ENCODE data around the gene XXYLT1. TPM values are rescaled to one million over a fixed set of nuclear protein-coding genes. Genes with fewer than 3 reads are reported as not detected.

The XXYLT1 gene
- total RNA-seq, 1 donor from 2014 or later, result 9.8 TPM

DNA sequence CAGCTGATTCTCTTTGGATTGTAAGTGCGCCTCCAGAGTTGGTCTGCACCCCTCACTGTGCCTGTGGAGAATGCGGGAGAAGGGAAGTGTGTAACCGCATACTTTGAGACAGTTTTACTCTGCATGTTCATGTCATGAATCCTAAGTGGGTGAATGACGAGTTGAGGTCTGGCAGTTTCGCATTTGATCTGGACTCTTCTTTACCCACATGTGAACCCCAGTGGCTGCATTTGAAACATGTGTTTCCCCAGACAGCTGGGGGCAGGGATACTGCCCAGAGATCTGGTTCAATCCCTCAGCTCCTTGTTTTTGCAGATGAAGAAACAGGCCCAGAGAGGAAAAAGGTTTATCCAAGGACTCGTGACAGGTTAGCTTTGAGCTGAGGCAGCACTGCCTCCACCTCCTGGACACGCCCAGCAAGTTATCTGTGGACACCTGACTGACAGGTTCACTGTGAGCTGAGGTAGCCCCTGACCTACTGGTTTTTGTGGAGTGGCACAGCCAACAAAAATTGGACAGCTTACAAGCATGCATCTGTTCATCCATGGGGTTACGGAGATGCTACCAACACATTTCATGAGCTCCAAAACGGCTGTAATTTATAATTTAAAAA is 207.3 kb downstream of the XXYLT1 start:
- no peak for ATAC-seq
- Histone ChIP-seq H3K27me3 (no peaks in the 10 kb centered on the region), H3K36me3 (no peaks in the 10 kb centered on the region), H3K4me1 (no peaks in the 10 kb centered on the region), H3K9me3 (no peaks in the 10 kb centered on the region), H3K27ac (no peak overlapping the region), H3K4me3 (no peak overlapping the region)
- DNase-seq, result no peak
- TF ChIP-seq, protein P1, sequence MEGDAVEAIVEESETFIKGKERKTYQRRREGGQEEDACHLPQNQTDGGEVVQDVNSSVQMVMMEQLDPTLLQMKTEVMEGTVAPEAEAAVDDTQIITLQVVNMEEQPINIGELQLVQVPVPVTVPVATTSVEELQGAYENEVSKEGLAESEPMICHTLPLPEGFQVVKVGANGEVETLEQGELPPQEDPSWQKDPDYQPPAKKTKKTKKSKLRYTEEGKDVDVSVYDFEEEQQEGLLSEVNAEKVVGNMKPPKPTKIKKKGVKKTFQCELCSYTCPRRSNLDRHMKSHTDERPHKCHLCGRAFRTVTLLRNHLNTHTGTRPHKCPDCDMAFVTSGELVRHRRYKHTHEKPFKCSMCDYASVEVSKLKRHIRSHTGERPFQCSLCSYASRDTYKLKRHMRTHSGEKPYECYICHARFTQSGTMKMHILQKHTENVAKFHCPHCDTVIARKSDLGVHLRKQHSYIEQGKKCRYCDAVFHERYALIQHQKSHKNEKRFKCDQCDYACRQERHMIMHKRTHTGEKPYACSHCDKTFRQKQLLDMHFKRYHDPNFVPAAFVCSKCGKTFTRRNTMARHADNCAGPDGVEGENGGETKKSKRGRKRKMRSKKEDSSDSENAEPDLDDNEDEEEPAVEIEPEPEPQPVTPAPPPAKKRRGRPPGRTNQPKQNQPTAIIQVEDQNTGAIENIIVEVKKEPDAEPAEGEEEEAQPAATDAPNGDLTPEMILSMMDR (IDR thresholded peaks at IDR 0.05), result no peak
- intact Hi-C loops (cut with DNase I), result no loop called here

GRCh38 chr3:195062866-195063540 is 208.0 kb downstream of the XXYLT1 start:
- DNase-seq (peak; percentile 40), ATAC-seq (no peak)
- no peak overlapping the region for H3K4me3 ChIP-seq
- H3K9me3 ChIP-seq, result no peaks in the 10 kb centered on the region
- TF ChIP-seq, protein P1 (IDR thresholded peaks at IDR 0.05), result no peak
- no peaks in the 10 kb centered on the region for H3K4me1 ChIP-seq
- no peak overlapping the region for H3K27ac ChIP-seq
- H3K27me3 ChIP-seq, result no peaks in the 10 kb centered on the region
- intact Hi-C loops (cut with DNase I), result no loop called here
- no peaks in the 10 kb centered on the region for H3K36me3 ChIP-seq

- H3K4me1 ChIP-seq, result no peaks in the 10 kb centered on the region
These were observed 209.0 kb downstream of the XXYLT1 start for GRCh38 chr3:195061756-195062655.

GRCh38 chr3:195060531-195061291 is 210.2 kb downstream of the XXYLT1 start:
- Histone ChIP-seq H3K9me3 (no peaks in the 10 kb centered on the region), H3K4me3 (no peak overlapping the region), H3K4me1 (no peaks in the 10 kb centered on the region), H3K27ac (no peak overlapping the region), H3K36me3 (no peaks in the 10 kb centered on the region), H3K27me3 (no peaks in the 10 kb centered on the region)
- TF ChIP-seq, protein P1 (IDR thresholded peaks at IDR 0.05), result no peak
- intact Hi-C loops (cut with DNase I), result no loop called here
- ATAC-seq (no peak), DNase-seq (peak; percentile 46)

More at GRCh38 chr3:195061756-195062655, 209.0 kb downstream of the XXYLT1 start:
- H3K36me3 ChIP-seq, result no peaks in the 10 kb centered on the region
- no peak overlapping the region for H3K27ac ChIP-seq
- no peak overlapping the region for H3K4me3 ChIP-seq
- H3K9me3 ChIP-seq, result no peaks in the 10 kb centered on the region
- DNase-seq, result peak; percentile 57
- no peak for ATAC-seq
- intact Hi-C loops (cut with DNase I), result no loop called here
- no peaks in the 10 kb centered on the region for H3K27me3 ChIP-seq
- TF ChIP-seq, protein P1 (IDR thresholded peaks at IDR 0.05), result no peak

DNA sequence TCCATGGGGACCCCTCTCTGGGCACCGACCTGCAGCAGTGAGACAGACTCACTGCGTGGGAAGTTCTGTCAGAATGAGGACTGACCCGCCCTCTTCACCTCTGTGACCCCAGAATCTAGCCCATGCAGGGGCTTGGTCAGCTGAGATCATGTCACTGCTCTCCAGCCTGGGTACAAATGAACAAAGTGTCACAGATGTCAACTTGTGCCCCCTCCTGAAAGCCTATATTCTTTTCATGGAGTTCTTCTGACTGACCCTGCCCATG is 210.8 kb downstream of the XXYLT1 start:
- DNase-seq (no peak), ATAC-seq (no peak)
- Histone ChIP-seq H3K36me3 (no peaks in the 10 kb centered on the region), H3K27ac (no peak overlapping the region), H3K9me3 (no peaks in the 10 kb centered on the region), H3K4me3 (no peak overlapping the region), H3K27me3 (no peaks in the 10 kb centered on the region), H3K4me1 (no peaks in the 10 kb centered on the region)
- TF ChIP-seq, protein P1 (IDR thresholded peaks at IDR 0.05), result no peak
- intact Hi-C loops (cut with DNase I), result no loop called here
